ENCODE measurements around the gene HECW1.
"Not testable (repeated sequence)": the region's sequence is repeated elsewhere in the genome, so short reads cannot be mapped to it uniquely, and the experiment has no call there.

Gene HECW1

GRCh38 chr7:43112941-43113621 is 634 bp downstream of the HECW1 start:
- no peak for DNase-seq (ENCODE audit: low spot score)

DNA sequence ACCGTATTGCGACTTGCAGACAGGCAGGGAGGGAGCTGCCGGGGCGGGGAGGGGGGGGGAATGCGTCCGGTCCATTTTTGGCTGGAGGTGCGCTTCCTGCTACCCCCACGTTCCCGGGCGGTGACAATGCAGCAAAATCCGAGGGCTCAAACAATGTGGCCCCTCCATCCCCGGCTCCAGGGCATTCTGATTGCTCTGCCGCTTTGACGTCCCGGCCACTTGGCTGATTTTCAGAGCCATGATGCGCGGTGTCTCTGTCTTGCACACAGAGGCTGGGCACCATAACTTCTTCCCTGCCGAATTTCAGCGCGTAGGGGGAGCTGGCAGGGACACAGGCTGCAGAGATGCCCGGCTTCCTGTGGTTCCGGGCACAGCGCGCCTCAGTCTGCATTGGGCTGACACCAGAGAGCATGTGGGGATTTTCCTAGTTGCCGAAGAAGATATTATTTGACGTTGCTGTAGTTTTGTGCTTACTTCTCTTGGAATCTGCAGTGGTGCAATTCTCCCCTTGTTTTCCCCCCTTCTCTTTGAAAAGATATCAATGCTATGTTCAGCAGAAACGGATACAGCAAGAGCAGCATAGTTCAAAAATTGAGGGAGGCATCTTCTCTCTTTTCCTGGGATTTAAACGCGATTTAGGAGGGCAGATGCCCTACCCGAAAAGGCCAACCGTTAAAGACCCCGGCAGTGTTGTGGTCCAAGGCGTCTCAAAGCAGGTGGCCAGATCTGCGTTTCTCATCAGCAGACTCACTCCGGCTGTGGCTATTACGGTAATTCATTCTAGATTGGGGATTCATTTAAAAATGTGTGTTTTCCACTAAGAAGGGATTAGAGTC is 1.4 kb downstream of the HECW1 start:
- no peak for DNase-seq (ENCODE audit: low spot score)

GRCh38 chr7:43114458-43114780 is 2.0 kb downstream of the HECW1 start:
- no peak for DNase-seq (ENCODE audit: low spot score)

DNA sequence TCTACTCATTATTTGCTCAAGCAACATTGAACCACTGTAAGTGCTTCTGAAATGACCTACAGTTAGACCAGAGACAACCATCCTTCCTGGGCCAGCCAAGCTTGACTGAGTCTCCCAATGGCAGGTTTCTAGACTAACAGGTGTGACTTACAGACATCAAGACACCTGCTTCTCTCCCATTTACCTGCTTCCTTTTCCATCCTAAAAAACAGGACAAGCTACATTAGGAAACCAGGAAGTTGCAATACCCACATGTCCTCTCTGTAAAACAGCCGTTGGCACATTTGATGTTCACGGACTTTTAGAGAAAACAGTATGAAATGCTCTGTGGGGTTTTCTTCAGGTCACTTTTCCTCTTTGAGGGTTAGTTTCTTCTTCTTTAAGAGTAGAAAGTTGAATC is 4.0 kb downstream of the HECW1 start:
- no peak for DNase-seq (ENCODE audit: low spot score)

- no peak for DNase-seq (ENCODE audit: low spot score)
Observed at GRCh38 chr7:43117095-43117494, 4.6 kb downstream of the HECW1 start.

DNA sequence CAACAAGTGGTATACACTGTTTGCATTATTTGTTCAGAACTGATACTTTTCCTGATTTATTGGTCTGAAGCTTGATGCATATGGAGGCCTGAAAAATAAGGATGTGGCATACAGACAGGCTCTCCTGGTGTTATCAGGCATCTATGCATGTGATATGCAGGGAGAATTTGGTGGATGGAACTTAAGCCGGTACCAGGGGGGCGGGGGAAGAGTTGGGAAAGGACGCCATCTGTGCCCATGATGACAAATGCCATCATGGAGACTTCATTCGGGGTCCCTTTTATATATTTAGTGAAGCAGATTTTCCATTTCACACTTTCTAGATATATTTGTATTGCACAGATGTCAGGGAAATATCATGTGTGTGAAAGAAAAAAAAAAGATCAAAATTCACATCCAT is 5.4 kb downstream of the HECW1 start:
- DNase-seq (ENCODE audit: low spot score): no peak

- DNase-seq (ENCODE audit: low spot score): no peak
Observed at GRCh38 chr7:43118313-43118712, 5.9 kb downstream of the HECW1 start.

DNA sequence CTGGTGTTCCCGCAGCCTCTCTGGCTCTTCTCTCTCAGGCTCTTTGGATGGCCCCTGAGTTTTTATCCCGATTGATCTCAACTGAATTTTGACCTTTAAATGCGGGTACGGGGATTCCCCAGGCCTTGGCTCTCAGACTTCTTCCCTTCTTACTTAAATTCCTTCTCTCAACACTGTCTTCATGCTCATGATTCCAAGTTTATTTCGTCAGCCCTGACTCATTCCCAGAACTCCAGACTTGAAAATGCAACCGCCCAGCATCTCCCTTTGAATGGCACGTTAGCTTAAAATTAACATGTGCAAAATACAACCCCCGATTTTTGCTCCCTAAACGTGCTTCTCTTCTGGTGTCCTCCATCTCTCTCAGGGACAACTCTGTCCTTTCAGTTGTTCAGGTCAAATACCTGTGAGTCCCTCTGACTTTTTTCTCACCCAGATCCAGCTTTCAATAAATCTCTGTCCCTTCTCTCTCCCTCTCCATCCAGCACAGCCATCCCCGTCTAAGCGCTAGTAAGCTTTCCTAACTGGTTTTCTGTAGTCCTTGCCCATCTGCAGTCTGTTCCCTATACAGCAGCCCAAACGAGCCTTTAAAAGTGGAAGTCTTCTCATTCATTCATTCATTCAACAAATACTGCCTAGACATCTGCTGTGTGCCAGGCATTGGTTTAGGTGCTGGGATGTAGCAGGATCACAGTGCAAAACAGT is 7.1 kb downstream of the HECW1 start:
- no peak for DNase-seq (ENCODE audit: low spot score)

- DNase-seq (ENCODE audit: low spot score): no peak
Observed at GRCh38 chr7:43121973-43122372, 9.5 kb downstream of the HECW1 start.

DNA sequence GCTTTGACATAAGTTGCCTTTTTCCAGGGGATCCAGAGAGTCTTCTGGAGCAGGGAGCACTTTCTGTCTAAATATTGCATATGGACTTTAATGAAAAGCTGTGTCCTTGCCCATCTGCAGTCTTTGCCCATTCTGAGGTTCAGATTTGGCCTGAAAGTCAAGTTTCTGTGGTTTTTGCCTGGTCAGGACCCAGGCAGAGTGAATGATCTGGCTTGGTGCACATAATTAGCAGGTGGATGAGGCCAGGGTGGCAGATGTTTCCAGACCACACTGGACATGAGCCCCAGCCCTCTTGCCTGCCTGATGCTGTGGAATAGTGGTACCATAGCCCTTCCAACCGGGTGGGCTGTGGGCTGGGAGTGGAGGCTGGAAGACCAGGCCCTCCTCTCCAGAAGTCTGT is 11.0 kb downstream of the HECW1 start:
- no peak for DNase-seq (ENCODE audit: low spot score)

DNA sequence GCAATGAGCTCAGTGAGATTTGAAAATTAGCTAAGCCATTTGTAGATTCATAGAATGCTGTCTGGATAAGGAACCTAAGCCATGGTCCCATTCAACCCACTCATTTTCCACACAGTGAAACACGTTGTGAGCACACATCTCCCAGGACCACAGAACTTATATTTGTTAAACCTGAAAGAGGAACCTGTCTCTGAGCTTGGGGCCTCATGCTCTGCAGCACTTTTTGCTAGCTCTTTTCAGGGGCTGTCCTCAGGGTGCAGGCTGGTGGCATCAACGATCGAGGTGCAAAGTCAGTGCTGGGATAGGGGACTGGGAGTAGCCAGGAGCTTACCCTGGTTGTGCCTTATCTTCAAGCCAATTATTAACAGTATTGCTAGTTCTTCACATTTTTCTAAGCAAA is 11.9 kb downstream of the HECW1 start:
- DNase-seq (ENCODE audit: low spot score): no peak

DNA sequence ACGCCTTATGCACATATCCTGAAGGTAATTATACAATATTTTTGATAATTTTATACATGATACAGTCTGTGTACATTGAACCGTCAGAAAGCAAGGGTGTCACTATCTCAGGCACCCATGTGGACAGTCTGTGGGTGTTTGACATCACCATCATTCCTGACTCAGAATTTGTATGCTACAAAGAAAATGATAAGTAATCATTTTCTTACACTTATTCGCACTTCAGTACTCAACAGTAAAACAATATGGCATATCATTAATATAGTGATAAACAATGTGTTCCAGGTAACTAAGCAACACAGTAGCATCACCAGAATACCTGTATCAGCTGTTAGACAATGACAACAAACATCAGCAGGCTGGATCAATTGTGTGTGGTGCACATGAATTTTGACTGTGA is 17.9 kb downstream of the HECW1 start:
- no peak for DNase-seq (ENCODE audit: low spot score)

GRCh38 chr7:43135129-43135528 is 22.7 kb downstream of the HECW1 start:
- DNase-seq (ENCODE audit: low spot score): no peak

- DNase-seq (ENCODE audit: low spot score): no peak
Observed at GRCh38 chr7:43136064-43136463, 23.6 kb downstream of the HECW1 start.

- DNase-seq (ENCODE audit: low spot score): not testable (repeated sequence)
Observed at GRCh38 chr7:43137121-43137744, 24.8 kb downstream of the HECW1 start.

DNA sequence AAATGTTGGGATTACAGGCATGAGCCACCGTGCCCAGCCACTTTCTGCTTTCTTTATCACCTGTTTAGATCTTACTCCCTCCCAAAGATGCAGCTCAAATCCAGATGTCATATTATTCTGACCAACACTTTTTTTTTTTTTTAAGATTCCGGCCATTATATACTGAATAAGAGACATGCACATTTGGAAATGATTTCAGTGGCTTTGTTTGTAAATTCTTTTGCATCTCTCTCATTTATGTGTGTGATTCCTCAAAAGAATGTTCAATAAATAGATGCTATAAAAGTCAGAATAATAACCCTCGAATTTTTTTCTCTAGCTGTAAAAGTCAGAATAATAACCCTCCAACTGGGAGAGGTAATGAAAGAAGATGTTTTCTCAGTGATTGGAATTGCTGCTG is 25.4 kb downstream of the HECW1 start:
- no peak for DNase-seq (ENCODE audit: low spot score)

DNA sequence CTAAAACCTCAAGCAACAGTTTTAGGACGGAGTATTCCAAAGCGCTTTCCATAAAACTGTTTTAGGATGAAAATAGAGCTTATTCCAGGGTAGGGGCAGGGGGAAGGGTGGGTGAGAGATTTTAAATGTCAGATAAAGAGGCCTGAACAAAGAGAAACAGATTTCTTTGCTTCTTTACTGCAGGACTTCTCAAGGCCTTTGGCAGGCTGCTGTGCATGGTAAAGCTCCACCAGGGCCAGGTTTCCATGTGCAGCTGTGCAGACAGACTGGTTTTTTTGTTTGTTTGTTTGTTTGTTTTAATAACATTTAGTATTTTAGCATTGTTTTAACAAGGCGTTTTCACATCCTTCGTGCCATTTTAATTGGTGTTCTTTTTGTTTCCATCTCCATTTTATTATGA is 26.3 kb downstream of the HECW1 start:
- no peak for DNase-seq (ENCODE audit: low spot score)

DNA sequence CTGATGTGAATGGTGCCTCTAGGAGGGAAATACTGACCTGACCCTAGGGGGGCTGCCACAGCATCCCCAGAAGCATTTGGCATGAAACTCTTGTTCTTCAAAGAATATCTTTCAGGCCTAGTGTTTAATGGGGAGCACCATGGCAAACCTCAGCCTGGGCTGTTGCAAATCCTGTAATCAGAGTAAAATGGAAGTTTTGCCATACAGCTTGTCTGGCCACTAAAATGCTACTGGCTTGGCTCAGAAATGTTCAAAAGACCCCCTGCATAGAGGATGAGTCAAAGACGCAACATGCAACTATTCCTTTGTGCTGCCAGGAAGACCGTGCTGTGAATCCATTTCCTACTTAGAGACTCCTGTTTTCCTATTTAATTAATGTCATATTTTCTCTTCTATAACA is 26.7 kb downstream of the HECW1 start:
- DNase-seq (ENCODE audit: low spot score): no peak

- DNase-seq (ENCODE audit: low spot score): no peak
Observed at GRCh38 chr7:43140186-43140585, 27.7 kb downstream of the HECW1 start.

GRCh38 chr7:43141091-43141490 is 28.6 kb downstream of the HECW1 start:
- DNase-seq (ENCODE audit: low spot score): no peak

DNA sequence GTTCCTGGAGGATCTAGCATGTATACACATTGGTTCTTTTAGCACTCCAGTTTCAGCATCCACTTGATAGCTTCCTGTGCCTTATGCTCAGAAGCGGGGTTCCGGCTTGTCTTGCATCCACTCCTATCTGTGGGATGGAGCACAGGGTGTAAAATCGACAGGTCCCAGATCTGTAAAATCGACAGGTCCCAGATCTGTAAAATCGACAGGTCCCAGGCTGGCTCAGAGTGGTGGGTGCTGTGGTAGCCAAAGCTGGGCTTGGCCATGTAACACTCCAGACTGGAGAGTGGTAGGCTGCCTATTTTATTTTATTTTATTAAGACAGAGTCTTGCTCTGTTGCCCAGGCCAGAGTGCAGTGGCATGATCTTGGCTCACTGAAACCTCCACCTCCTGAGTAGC is 30.3 kb downstream of the HECW1 start:
- no peak for DNase-seq (ENCODE audit: low spot score)

DNA sequence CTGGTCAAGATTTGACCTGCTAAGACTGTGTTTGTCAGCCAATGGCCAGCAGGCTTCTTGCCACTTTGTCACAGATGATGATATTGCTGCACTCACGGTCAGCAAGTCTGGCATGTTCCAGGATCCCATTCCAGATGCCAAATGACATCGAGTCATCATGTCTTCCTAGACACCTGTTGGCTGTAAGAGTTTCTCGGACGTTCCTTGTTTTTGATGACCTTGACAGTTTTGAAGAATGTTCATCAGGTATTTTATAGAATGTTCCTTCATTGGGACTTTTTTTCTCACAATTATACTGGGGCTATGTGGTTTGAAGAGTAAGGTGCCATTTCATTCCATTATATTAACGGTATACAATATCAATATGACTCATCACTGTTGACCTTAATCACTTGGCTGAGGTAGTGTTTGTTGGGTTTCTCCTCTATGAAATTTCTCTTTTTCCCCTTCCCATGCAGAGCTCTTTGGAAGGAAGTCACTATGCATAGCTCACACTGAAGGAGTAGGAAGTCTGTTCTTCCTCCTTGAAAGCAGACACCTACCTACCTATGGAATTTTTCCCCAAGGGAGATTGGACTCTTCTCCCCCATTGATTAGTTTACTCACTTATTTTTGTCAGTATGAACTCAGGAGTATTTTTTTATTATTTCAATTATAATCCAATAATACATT is 31.6 kb downstream of the HECW1 start:
- DNase-seq (ENCODE audit: low spot score): no peak

Data from kidney capillary endothelial cell (primary cell).